NB4 (cell line): ENCODE data around the gene TRIM67.

Experiments
- DNase-seq: peaks from one replicate; pipeline ENCODE4 v3.0.0; 2010; ENCODE audit warnings: low read depth
- H3K4me3 ChIP-seq: one replicate; pipeline ENCODE4 v1.5.1; 2011; ENCODE audit warnings: mild to moderate bottlenecking, low read depth, low read length, moderate library complexity
- CTCF ChIP-seq: IDR thresholded peaks from one replicate; pipeline ENCODE4 v1.5.1; 2012; ENCODE audit warnings: low read depth, low read length
- MAX ChIP-seq: IDR thresholded peaks from 2 replicates; pipeline ENCODE4 v1.6.1; 2011; ENCODE audit warnings: low read depth, low read length
- MYC ChIP-seq: IDR thresholded peaks from 2 replicates; pipeline ENCODE4 v1.6.1; 2011; ENCODE audit warnings: low read depth, low read length
- POLR2A ChIP-seq: IDR thresholded peaks from 2 replicates; pipeline ENCODE4 v1.6.1; 2011; ENCODE audit warnings: mild to moderate bottlenecking; ENCODE audit not compliant: insufficient read length; ENCODE audit errors: extremely low read depth

Gene TRIM67

DNA sequence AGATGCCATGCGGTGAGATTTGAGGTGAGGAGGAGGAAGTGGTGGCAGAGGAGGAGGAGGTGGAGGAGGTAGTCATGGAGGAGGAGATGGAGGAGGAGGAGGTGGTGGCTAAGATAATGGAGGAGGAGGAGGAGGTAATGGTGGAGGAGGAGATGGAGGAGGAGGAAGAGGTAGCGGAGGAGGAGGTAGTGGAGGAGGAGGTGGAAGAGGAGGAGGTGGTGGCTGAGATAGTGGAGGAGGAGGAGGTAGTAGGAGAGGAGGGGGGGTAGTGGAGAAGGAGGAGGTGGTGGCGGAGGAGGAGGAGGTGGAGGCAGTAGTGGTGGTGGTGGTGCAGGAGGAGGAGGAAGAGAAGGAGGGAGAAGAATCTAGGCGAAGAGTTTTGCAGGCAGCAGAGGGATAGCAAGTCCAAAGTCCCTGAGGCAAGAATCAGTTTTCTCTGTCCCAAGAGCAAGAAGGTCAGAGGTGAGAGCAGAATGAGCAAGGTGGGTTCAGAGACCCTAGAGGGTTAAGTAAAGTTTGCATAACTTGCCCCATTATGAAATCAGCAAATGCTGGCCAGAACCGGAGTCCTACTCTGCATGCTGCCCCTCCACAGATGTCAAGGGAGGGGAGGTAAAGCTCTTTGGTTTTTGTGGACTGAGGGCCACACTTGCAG is 40.2 kb downstream of the TRIM67 start:
- no peak for TF ChIP-seq MAX
- TF ChIP-seq POLR2A, result no peak
- TF ChIP-seq CTCF, result no peak
- TF ChIP-seq MYC, result no peak
- H3K4me3 ChIP-seq, result no peak overlapping the region
- DNase-seq, result peak; percentile 49

DNA sequence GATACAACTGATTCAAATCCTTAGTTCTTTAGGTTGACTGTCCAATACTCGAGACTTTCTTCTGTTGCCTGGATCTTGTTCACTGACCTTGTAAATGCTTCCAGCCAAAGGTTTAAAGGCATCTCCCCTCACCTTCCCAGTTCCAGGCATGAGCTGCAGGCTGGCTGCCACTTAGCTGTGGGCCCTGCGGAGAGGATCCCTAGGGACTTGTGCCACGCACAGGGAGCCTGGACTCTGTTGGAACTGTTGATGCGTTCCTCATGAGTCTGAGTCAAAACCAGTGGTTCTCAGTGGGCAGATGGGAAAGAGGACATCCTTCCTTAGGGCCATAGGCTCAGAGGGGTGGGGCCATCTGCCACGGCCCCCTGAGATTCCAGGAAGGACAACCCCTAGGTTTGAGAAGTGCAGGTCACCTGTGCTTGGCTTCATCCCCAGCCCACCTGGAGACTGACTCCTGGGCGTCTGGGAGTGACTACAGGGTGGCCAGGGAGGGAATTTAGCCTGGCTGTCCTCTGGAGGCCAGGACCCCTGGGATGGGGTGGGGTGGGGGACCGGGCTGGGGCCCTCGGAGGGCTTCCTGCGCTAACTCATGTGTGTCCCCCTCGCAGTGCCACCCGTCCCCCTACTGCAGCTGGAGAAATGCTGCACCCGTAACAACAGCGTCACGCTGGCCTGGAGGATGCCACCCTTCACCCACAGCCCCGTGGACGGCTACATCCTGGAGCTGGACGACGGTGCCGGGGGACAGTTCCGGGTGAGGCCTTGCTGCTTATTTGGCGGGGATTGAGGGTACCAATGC is 41.6 kb downstream of the TRIM67 start:
- no peak for TF ChIP-seq MYC
- no peak for TF ChIP-seq CTCF
- TF ChIP-seq MAX, result no peak
- TF ChIP-seq POLR2A, result no peak
- no peak overlapping the region for H3K4me3 ChIP-seq
- no peak for DNase-seq

DNA sequence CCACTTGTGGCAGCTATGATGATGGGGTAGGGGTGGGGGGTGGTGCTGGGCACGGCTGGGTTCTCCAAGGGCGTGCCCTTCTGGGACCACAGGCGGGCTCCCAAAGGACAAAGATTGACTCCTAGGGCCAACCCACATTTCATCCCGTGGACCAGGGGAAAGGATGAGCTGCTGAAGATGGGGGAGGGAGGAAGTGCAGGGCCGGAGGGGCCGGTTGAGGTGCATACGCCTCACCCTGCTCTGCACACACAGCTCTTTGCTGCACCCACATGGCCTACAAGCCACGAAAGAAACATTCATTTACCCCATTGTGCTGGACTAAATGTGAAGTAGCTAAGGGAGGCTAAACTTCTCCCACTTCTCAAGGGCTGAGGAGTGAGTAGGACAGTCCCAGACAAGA is 45.0 kb downstream of the TRIM67 start:
- TF ChIP-seq CTCF (no peak), POLR2A (no peak), MAX (no peak), MYC (no peak)
- no peak overlapping the region for H3K4me3 ChIP-seq
- DNase-seq, result peak; percentile 17

GRCh38 chr1:231207437-231207836 is 45.6 kb downstream of the TRIM67 start:
- no peak for TF ChIP-seq MYC
- TF ChIP-seq POLR2A, result no peak
- no peak for TF ChIP-seq CTCF
- TF ChIP-seq MAX, result no peak

DNA sequence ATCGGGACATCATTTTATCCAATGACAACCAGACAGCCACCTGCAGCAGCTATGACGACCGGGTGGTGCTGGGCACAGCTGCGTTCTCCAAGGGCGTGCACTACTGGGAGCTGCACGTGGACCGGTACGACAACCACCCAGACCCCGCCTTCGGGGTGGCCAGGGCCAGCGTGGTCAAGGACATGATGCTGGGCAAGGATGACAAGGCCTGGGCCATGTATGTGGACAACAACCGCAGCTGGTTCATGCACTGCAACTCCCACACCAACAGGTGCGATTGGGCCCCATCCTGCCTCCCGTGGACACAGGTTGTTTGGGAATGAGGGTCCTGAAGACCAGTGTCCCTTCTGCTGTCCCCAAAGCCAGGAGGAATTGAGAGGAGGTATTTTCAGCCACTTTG is 47.1 kb downstream of the TRIM67 start:
- H3K4me3 ChIP-seq, result no peak overlapping the region
- DNase-seq, result no peak
- TF ChIP-seq POLR2A, result no peak
- TF ChIP-seq MYC, result no peak
- no peak for TF ChIP-seq CTCF
- no peak for TF ChIP-seq MAX

More at GRCh38 chr1:231207437-231207836, 45.6 kb downstream of the TRIM67 start:
- DNase-seq, result no peak
- no peak overlapping the region for H3K4me3 ChIP-seq
